ENCODE measurements around the gene RRP12. TPM values are rescaled to one million over a fixed set of nuclear protein-coding genes. Genes with fewer than 3 reads are reported as not detected.

The RRP12 gene
- total and polyA plus RNA-seq, 5 experiments from 2014 or later = 8.0 to 27.2 (median 17.3) TPM

DNA sequence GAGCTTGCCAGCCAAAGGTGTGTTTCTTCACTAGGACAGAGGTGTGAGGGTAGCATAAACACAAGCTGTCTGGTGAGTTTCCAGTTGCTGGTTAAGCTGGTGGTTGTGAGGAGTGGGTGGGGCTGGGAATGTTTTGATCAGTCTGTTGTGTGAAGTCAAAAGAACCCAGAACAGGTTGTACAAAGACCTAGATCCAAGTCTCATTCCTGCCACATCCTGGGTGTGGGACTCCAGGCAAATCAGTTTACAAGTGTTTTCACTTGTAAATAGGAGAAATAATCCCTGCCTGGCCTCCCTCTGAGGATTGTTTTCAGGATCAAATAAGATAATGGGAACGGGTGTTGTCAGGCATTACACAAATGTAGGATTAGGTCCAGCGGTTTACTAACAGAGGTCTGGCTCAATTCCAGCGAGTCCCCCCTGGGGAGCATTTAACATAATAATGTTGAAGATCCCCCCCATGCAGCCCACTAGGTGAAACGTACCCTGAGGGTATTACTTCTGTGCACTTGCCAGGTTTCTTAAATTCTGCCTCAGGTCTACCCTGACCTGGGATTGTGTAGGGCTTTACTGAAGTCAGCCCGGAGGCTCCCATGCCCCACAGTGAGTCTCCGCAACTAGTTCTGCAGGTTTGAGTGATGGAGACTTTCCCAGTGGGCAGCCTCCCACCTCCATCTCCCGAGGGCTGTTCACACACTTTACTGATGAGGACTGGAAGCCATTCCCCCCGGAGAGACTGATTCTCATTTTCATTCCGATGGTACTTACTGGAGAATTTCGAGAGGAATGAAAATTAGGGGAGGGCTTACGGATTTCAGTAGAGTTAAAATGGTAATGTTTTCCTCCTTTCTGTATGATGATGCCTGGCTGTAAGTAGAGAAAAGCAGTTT, 64.0 kb downstream of the RRP12 start:
- peak overlapping the region in 1 of 10 donors; percentile 79 for H3K27ac Mint-ChIP-seq
- H3K4me3 Mint-ChIP-seq = peak overlapping the region in 1 of 10 donors; percentile 78
- H3K27me3 Mint-ChIP-seq = peaks cover 0 to 3% (median 0%) of the 10 kb centered on the region in 5 donors
- peaks cover 0 to 4% (median 3%) of the 10 kb centered on the region in 3 donors for H3K36me3 Mint-ChIP-seq
- POLR2A ChIA-PET = no interaction called here
- H3K4me1 Mint-ChIP-seq = peaks cover 14 to 24% (median 18%) of the 10 kb centered on the region in 4 donors
- no peak for DNase-seq
- no peak for ATAC-seq
- no peaks in the 10 kb centered on the region for H3K9me3 Mint-ChIP-seq

GRCh38 chr10:97336446-97336845, 64.7 kb downstream of the RRP12 start:
- POLR2A ChIA-PET = no interaction called here
- Mint-ChIP-seq H3K4me3 (peak overlapping the region in 3 of 10 donors; percentile 59 to 81 (median 78)), H3K4me1 (peaks cover 17 to 32% (median 25%) of the 10 kb centered on the region in 4 donors), H3K27ac (peak overlapping the region in 3 of 10 donors; percentile 74 to 82 (median 79)), H3K36me3 (peaks cover 0 to 7% (median 3%) of the 10 kb centered on the region in 3 donors), H3K9me3 (no peaks in the 10 kb centered on the region), H3K27me3 (no peaks in the 10 kb centered on the region)
- ATAC-seq (no peak), DNase-seq (no peak)

- peak overlapping the region in 9 of 10 donors; percentile 59 to 91 (median 78) for H3K4me3 Mint-ChIP-seq
- peaks cover 0 to 11% (median 5%) of the 10 kb centered on the region in 3 donors for H3K36me3 Mint-ChIP-seq
- no peaks in the 10 kb centered on the region for H3K9me3 Mint-ChIP-seq
- peaks cover 20 to 36% (median 29%) of the 10 kb centered on the region in 4 donors for H3K4me1 Mint-ChIP-seq
- no peaks in the 10 kb centered on the region for H3K27me3 Mint-ChIP-seq
- H3K27ac Mint-ChIP-seq = peak overlapping the region in 8 of 10 donors; percentile 68 to 95 (median 78)
- ATAC-seq (no peak), DNase-seq (no peak)
- POLR2A ChIA-PET = no interaction called here
Observed at GRCh38 chr10:97336006-97336405, 65.1 kb downstream of the RRP12 start.

- Mint-ChIP-seq H3K27me3 (no peaks in the 10 kb centered on the region), H3K4me1 (peaks cover 21 to 43% (median 35%) of the 10 kb centered on the region in 4 donors), H3K36me3 (peaks cover 0 to 18% (median 5%) of the 10 kb centered on the region in 3 donors), H3K4me3 (peak overlapping the region; percentile 58 to 91 (median 75)), H3K9me3 (no peaks in the 10 kb centered on the region), H3K27ac (peak overlapping the region; percentile 43 to 96 (median 77))
- no peak for DNase-seq
- no peak for ATAC-seq
- POLR2A ChIA-PET = interaction anchor here (0.6 to 7.6 kb wide), 3 partner anchors 9 to 15 kb away, joined by 3 to 179 read pairs (median 5); partner anchors contain the start of gene FRAT1
Observed at GRCh38 chr10:97335188-97335619, 65.9 kb downstream of the RRP12 start.

GRCh38 chr10:97334370-97335175, 66.6 kb downstream of the RRP12 start, which contains the start of gene FRAT2:
Gene FRAT2 (minus strand): TSS chr10:97334729. CDS start chr10:97334572, 157 bp downstream.
- Mint-ChIP-seq H3K4me3 (peak within 1 kb of the TSS; percentile 87 to 98 (median 92)), H3K9me3 (no peaks in the 10 kb centered on the region), H3K36me3 (peaks cover 0 to 23% (median 7%) of the 10 kb centered on the region in 3 donors), H3K4me1 (peaks cover 26 to 48% (median 40%) of the 10 kb centered on the region in 4 donors), H3K27me3 (no peaks in the 10 kb centered on the region), H3K27ac (peak within 1 kb of the TSS; percentile 87 to 97 (median 96))
- DNase-seq = peak; percentile 79 to 98 (median 86)
- POLR2A ChIA-PET = interaction anchor here (0.6 to 7.6 kb wide), 6 partner anchors 8 to 832 kb away, joined by 3 to 179 read pairs (median 6); partner anchors contain the start of gene FRAT1
- ATAC-seq = peak; percentile 83 to 86

DNA sequence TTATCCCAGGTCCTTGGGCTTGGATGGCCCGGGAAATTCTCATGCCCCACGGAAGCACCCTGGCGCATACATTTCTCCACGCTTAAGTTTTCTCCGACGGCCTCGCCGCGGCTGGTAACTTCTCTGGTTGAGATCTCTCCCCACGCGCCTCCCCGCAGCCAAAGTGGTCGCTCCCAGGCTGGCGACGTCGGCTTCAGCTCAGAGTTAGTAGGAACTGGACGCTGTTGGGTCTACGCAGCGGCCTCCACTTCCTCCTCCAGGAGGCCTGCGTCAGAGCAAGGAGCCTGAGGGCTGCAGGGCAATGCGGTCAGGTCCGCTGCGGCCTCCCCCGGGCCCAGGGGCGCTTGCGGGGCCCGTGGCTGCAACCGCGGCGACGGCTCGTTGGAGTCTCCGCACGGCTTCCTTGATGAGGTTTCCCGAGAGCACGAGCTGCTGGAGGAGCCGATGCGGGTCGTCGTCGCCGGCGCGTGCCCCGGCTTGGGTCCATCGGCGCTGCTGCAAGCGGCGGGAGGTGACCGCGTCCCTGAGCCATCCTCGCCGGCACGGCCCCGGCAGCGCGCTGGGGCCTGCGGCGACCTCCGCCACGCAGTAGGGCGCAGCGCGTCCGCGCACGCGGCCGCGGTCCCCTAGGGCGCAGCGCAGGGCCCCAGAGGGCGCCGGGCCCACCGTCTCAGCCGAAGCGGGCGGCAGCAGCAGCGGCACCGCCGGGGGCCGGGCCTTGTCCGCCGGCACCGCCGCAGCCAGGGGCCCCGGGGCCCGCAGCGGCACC, 67.4 kb downstream of the RRP12 start:
- no peaks in the 10 kb centered on the region for H3K27me3 Mint-ChIP-seq
- DNase-seq (peak in 6 of 10 donors; percentile 18 to 64 (median 34)), ATAC-seq (peak; percentile 42 to 48)
- peaks cover 26 to 55% (median 43%) of the 10 kb centered on the region in 4 donors for H3K4me1 Mint-ChIP-seq
- H3K27ac Mint-ChIP-seq = peak overlapping the region; percentile 87 to 97 (median 96)
- POLR2A ChIA-PET = interaction anchor here (0.6 to 7.6 kb wide), 5 partner anchors 10 to 833 kb away, joined by 3 to 179 read pairs (median 6); partner anchors contain the start of gene FRAT1
- H3K36me3 Mint-ChIP-seq = peaks cover 0 to 30% (median 9%) of the 10 kb centered on the region in 3 donors
- H3K4me3 Mint-ChIP-seq = peak overlapping the region; percentile 87 to 98 (median 92)
- no peaks in the 10 kb centered on the region for H3K9me3 Mint-ChIP-seq

GRCh38 chr10:97333351-97333600, 67.9 kb downstream of the RRP12 start:
- DNase-seq (peak in 5 of 10 donors; percentile 21 to 66 (median 35)), ATAC-seq (peak in 1 of 2 donors; percentile 15)
- Mint-ChIP-seq H3K36me3 (peaks cover 0 to 33% (median 9%) of the 10 kb centered on the region in 3 donors), H3K27ac (peak overlapping the region; percentile 87 to 97 (median 96)), H3K4me1 (peaks cover 28 to 60% (median 46%) of the 10 kb centered on the region in 4 donors), H3K27me3 (no peaks in the 10 kb centered on the region), H3K4me3 (peak overlapping the region; percentile 87 to 98 (median 92)), H3K9me3 (no peaks in the 10 kb centered on the region)
- POLR2A ChIA-PET = interaction anchor here (0.9 to 7.6 kb wide), 5 partner anchors 11 to 55 kb away, joined by 3 to 179 read pairs (median 6); partner anchors contain the start of gene FRAT1

DNA sequence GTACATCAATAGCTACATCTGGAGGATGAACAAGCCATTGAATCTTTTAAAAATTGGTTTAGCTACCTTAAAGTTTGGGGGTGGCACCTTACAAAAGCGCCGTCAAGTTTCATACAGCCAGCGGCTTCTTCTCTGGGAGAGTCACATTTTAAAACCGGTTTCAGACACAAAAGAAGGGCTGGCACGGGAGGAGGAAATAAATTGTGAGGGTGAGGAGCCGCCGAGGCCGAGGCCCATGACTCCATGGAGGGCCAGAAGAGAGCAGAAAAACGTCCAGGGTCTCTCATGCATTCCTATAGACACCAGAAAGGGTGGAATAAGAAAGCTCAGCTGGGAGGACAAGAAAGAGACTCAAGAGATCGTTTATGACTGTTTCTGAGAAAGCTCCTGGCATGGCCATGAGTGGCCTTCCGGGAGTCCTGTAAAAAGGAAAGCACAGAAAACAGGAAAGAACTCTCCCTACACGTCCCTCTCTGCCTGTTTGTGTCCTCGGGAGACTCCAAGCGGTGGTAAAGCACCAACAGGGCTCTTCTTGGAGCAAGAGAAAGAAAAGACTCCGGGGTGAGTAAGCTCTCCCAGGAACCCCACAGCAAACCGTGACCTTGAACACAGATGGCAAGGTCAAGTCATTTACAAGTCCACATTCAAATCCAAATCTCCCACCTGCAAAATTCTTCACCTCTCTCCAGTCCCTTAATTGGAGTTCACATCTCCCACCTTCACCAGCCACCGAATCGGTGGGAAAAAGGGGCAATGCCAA, 68.4 kb downstream of the RRP12 start:
- Mint-ChIP-seq H3K27ac (peak overlapping the region; percentile 87 to 97 (median 96)), H3K9me3 (no peaks in the 10 kb centered on the region), H3K27me3 (no peaks in the 10 kb centered on the region), H3K4me1 (peaks cover 31 to 65% (median 51%) of the 10 kb centered on the region in 4 donors), H3K36me3 (peaks cover 0 to 38% (median 9%) of the 10 kb centered on the region in 3 donors), H3K4me3 (peak overlapping the region; percentile 87 to 98 (median 92))
- DNase-seq = no peak
- no peak for ATAC-seq
- POLR2A ChIA-PET = interaction anchor here (0.7 to 7.6 kb wide), 6 partner anchors 11 to 54 kb away, joined by 3 to 179 read pairs (median 4); partner anchors contain the start of gene FRAT1

DNA sequence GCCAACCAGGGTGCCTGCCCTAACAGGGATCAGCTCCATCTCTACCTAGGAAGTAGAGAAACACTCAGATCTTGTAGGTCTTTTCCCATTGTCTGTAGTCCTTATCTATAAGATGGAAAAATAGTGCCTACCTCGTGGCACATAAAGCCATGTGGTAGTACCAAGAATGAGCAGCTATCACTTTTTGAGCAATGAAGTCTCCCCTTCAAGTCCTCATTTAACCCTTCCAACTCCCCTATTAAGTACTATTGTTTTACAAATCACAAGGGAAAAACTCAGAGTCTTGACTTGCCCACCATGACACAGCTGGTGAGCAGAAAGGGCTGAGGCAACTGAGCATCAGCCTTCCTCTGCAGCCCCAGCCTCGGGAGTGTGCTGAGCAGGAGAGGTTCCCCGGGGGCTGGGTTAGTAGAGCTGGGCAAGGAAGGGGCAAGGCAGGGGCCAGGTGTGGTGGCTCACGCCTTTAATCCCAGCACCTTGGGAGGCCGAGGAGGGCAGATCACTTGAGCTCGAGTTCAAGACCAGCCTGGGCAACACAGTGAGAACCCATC, 69.9 kb downstream of the RRP12 start:
- no peak for ATAC-seq
- H3K4me1 Mint-ChIP-seq = peaks cover 35 to 75% (median 58%) of the 10 kb centered on the region in 4 donors
- H3K27ac Mint-ChIP-seq = peak overlapping the region in 9 of 10 donors; percentile 2 to 97 (median 67)
- no peaks in the 10 kb centered on the region for H3K27me3 Mint-ChIP-seq
- H3K36me3 Mint-ChIP-seq = peaks cover 0 to 39% (median 9%) of the 10 kb centered on the region in 3 donors
- no peaks in the 10 kb centered on the region for H3K9me3 Mint-ChIP-seq
- POLR2A ChIA-PET = interaction anchor here (0.7 to 7.6 kb wide), 4 partner anchors 11 to 262 kb away, joined by 3 to 179 read pairs (median 4); partner anchors contain the start of gene FRAT1
- peak overlapping the region; percentile 61 to 98 (median 92) for H3K4me3 Mint-ChIP-seq
- DNase-seq = no peak

GRCh38 chr10:97329766-97330165, 71.4 kb downstream of the RRP12 start:
- no peak for DNase-seq
- H3K27me3 Mint-ChIP-seq = no peaks in the 10 kb centered on the region
- peak overlapping the region in 6 of 10 donors; percentile 12 to 86 (median 62) for H3K27ac Mint-ChIP-seq
- H3K36me3 Mint-ChIP-seq = peaks cover 0 to 41% (median 9%) of the 10 kb centered on the region in 3 donors
- no peak for ATAC-seq
- peaks cover 38 to 74% (median 58%) of the 10 kb centered on the region in 4 donors for H3K4me1 Mint-ChIP-seq
- POLR2A ChIA-PET = interaction anchor here (7.6 kb wide), 1 partner anchor 10 kb away, joined by 179 read pairs; the partner anchor contains the start of gene FRAT1
- H3K9me3 Mint-ChIP-seq = no peaks in the 10 kb centered on the region
- H3K4me3 Mint-ChIP-seq = peak overlapping the region in 3 of 10 donors; percentile 3 to 54 (median 14)

Data from naive thymus-derived CD8-positive, alpha-beta T cell (primary cell).